Body of pancreas (tissue), 4 donors: ENCODE results near the gene HHATL.

Experiments used
- POLR2A ChIP-seq, 3 donors: fragments of 450-650 bp; IDR thresholded peaks; one replicate each; pipeline ENCODE4 v1.6.1; 2016; ENCODE audit warnings: antibody characterized with exemption in 3 of 3, mild to moderate bottlenecking in 2 of 3
- TF ChIP-seq, protein P1 (sequence below), 7 experiments: fragments of 450-650 bp in 4 of 7; fragments of 200-600 bp in 3 of 7; sonication (generic) in 3 of 7; IDR thresholded peaks; one replicate each; pipeline ENCODE4 v1.5.1; 2016 to 2019; ENCODE audit warnings: antibody characterized with exemption in 7 of 7

DNA sequence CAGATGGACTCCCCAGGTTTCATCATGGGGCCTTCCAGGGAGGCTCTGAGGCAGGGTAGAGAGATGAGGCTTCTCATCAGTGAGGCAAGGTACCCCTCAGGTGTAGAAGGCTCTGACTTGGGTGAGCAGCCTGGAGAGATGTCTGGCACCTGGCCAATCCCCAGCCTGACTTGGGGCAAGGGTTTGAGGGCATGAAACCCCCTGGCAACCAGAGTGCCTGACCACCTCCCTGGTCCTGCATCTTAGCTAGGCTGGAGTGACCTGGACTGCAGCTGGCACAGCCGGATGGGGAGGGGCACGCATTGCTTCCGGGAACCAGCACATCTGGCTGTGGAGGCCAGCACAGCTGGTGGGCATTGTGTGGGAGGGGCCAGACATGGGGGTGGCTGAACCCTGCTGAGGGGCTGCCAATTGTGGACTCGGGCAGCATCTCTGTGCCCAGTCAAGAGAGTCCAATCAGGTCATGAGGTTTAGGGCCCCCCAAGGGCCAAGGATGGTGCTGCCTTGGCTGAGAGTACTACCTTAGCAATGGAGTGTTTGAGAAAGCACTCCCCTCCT lies 47.2 kb downstream of the HHATL start:
- TF ChIP-seq POLR2A (IDR thresholded peaks at IDR 0.05), result no peak
- TF ChIP-seq, protein P1, sequence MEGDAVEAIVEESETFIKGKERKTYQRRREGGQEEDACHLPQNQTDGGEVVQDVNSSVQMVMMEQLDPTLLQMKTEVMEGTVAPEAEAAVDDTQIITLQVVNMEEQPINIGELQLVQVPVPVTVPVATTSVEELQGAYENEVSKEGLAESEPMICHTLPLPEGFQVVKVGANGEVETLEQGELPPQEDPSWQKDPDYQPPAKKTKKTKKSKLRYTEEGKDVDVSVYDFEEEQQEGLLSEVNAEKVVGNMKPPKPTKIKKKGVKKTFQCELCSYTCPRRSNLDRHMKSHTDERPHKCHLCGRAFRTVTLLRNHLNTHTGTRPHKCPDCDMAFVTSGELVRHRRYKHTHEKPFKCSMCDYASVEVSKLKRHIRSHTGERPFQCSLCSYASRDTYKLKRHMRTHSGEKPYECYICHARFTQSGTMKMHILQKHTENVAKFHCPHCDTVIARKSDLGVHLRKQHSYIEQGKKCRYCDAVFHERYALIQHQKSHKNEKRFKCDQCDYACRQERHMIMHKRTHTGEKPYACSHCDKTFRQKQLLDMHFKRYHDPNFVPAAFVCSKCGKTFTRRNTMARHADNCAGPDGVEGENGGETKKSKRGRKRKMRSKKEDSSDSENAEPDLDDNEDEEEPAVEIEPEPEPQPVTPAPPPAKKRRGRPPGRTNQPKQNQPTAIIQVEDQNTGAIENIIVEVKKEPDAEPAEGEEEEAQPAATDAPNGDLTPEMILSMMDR (IDR thresholded peaks at IDR 0.05), result no peak
